ENCODE measurements around the gene NIT2. TPM values are rescaled to one million over a fixed set of nuclear protein-coding genes. Genes with fewer than 3 reads are reported as not detected.

The NIT2 gene, protein sequence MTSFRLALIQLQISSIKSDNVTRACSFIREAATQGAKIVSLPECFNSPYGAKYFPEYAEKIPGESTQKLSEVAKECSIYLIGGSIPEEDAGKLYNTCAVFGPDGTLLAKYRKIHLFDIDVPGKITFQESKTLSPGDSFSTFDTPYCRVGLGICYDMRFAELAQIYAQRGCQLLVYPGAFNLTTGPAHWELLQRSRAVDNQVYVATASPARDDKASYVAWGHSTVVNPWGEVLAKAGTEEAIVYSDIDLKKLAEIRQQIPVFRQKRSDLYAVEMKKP
- 28.5 and 29.7 TPM in 2 replicates for total RNA-seq

GRCh38 chr3:100334488-100335351 lies at the start of gene NIT2:
NIT2 (plus strand) TSS chr3:100334757; CDS start chr3:100334792, 35 bp downstream.

DNA sequence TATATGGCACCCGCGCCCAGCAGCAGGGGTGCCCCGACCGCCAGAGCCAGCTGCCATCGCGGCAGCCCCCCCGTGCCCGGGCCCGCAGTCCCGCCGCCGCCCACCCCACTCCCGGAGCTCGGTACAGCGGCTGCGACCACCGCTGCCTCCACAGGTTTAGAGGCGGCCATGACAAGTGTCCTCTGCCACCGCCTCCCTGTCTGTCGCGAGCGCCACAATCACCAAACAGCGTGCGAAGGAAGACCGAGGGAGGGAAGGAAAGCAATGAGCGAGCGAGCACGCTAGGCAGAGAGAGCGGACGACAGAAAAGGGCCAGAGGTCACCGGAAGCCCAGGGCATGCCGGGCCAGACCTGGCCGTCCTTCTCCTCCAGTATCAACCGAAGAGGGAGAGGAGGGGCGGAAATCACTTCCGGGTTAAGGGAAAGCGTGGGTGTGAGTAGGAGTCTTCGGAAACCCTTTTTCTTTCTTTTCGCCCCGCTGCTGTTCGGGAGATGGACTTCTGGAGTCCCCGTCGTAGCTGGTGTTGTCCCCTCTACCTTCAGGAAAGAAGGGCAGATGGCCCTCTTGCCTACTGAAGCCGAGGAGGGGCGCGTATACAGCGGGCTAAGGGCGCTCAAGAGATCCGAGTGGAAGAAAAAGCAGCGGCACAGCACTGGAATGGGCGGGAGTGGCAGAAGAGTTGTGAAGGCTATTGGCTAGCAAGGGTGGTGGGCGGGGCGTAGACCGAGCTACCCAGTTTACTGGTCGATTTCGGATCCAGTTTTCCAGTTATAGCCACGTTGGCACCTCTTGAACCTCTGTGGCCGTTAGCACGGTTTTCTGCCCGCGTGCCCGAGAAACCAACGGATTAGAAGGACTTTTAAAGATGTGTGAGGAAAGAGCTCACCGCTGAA lies 66.5 kb downstream of the NIT2 start, which contains the start of the genes LNP1 and TOMM70:
Gene LNP1 (plus strand): TSS at position 760 of the 894 bp plus-strand sequence. CDS start 28,191 bp downstream, outside the sequence.
Gene TOMM70 (minus strand): TSS at position 310 of the 894 bp plus-strand sequence. CDS start 140 bp downstream, at position 170.

Other genes with a start within 250 kb of the NIT2 start
- 7.8 and 13.0 TPM in 2 replicates for gene FILIP1L, start 220.3 kb upstream of the NIT2 start, total RNA-seq
- gene TBC1D23, start 73.8 kb upstream of the NIT2 start, total RNA-seq: 75.3 and 102 TPM in 2 replicates
- 62.6 and 70.0 TPM in 2 replicates for gene TOMM70, start 66.3 kb downstream of the NIT2 start, total RNA-seq
- gene LNP1, start 66.8 kb downstream of the NIT2 start, total RNA-seq: 4.7 and 5.1 TPM in 2 replicates
- 94.2 and 99.8 TPM in 2 replicates for gene TMEM45A, start 157.9 kb downstream of the NIT2 start, total RNA-seq

Measured in articular chondrocyte of knee joint (primary cell).